Measurements from ENCODE around the gene ACTL9.

Gene ACTL9

DNA sequence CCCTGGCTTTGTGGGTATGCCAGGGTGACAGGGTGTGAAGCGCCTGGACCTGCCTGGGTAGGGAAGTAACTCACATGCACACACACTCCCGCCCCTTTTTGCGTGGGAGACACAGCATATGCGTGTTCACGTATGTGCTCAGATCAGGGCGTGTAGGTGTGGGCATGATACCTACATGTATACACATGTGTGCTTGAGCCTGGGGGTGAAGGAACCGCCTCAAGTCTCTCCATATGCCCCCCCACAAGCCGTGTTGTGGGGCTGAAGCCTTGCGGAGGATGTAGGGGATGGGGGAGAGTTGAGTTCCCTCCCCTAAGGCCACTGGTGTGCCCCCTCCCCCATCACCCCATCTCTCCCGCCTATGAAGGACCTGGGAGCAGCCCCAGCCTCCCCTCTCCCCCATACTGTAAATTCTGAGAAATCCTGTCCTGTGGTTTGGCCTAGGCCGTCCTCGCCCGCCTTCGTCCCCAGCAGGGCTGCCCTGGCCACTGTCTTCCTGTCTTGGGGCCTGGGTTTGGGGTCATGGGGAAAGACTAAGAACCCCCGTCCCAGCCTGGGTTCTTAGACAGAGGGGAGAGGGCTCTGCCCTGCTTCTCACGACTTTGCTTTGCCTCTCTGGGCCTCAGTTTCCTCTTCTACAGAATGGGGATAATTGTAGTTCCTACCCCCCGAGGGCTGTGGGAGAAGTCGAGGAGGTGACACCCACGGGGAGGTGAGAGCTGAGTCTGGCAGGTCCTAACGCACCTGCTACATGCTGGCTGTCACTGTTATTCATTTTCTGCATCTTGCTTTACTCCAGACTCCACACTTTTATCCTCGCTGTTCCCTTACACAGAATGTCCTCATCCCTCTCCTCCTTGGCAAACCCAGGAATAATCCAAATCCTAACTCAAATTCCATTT, 14.3 kb downstream of the ACTL9 start:
- DNase-seq = no peak

- no peak for DNase-seq
These were observed 15.7 kb downstream of the ACTL9 start for GRCh38 chr19:8682931-8683330.

GRCh38 chr19:8682472-8682871, 16.1 kb downstream of the ACTL9 start:
- DNase-seq = no peak

DNA sequence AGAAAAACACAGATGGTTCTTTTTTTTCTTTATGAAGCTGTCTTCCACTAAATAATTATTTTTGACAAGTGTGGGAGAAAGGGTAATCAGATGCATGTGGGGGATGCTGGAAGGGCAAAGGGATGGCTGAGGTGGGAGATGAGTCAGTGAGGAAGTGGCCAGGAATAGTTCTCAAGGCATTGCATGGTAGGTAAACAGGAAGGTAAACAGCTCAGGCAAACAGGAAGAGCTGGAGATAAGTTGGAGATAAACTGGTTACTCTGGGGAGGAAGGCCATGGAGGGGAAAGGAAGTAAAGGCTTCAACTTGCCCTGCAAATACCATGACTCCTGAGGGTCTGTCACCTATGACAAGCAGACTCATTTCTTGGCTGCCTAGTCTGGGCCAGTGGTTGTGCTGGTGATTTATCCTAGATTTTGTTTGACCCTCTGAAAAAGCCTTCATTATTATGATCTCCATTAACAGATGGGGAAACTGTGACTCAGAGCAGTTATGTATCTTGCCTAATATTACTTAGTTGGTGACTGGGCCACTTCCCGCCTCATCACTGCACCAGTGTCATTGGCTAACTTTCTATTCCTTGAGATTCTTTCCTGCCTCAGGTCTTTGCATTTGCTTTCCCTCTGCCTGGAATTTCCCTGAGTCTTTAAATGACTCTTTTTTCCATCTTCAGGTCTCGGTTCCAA, 17.1 kb downstream of the ACTL9 start:
- DNase-seq = no peak

- DNase-seq = no peak
These were observed 17.8 kb downstream of the ACTL9 start for GRCh38 chr19:8680676-8681344.

- DNase-seq = no peak
These were observed 20.3 kb downstream of the ACTL9 start for GRCh38 chr19:8678244-8678807.

- no peak for DNase-seq
These were observed 23.5 kb downstream of the ACTL9 start for GRCh38 chr19:8675066-8675465.

DNA sequence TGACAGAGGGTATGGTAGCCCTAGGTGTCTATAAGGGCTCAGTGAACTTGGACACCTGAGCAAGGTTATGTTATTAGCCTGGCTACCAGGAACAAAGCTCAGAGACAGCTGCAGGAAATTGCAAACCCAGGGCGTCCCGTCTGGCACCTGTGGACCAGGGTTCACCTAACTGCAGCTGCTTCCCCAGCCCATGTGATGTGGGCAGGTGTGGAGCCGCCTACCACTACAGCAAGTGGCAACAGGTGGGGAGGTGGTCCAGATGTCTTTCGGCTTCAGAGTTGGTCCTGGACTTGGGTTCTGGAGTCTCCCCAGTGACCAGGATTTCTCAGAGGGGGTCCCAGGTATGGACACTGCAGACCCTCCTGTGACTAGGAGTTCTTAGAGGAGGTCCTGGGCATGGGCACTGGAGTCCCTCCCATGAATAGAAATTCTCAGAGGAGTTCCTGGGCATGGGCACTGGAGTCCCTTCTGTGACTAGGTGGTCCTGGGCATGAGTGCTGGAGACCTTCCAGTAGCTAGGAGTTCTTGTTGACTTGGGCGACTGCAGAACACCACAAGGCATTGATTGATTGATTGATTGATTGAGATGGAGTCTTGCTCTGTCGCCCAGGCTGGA, 25.2 kb downstream of the ACTL9 start:
- DNase-seq = no peak

DNA sequence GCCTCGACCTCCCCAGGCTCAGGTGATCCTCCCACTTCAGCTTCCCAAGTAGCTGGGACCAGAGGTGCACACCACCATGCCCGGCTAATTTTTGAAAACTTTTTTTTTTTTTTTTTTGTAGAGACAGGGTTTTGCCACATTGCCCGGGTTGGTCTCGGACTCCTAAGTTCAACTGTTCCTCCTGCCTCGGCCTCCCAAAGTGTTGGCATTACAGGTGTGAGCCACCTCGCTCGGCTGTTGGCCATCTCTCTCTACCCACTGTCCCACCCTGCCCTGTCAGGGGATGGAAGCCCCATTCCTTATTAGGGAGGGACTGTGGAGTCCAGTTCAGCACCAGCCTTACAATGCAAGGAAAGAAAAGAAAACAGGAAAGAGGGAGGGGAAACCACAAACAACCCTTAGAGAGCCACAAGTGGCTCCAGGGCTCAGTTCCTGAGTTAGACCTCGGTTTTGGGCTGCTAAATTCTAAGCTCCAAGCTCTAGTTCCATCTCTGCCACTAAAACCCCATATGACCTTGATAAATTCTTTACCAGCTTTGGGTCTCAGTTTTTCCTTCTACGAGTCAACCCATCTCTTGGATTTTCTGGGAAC, 31.7 kb downstream of the ACTL9 start:
- no peak for DNase-seq

DNA sequence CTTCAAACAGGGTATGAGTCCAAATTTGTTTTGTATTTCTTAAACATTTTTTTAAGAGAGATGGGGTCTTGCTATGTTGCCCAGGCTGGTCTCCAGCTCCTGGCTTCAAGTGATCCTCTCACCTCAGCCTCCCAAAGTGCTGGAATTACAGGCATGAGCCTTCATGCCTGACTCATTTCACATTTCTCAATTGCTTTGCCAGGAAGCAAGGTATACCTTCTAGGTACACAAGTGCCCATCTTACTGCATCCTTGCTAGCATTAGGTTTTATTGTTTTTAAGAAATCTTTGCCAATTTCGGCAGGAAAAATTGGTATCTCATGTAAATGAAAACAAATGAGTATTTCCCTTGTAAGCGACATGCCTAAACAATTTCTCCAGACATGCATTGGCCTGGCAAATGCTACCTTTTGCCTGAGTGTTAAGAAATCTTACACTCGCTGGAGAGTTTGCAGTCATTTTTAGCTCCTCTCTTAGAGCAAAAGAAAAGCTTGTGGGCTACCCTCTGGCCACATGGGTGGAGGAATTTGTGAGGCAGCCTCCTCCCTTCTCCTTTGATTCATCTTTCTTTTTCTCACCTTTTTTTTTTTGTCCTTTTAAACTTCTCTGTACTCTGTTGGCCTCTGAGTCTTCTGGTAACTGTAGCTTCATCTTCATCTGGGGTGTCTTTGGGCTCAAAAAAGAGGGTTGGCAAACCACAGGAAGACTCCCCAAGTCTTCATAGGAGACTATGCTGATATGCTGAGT, 33.0 kb downstream of the ACTL9 start:
- DNase-seq = no peak

DNA sequence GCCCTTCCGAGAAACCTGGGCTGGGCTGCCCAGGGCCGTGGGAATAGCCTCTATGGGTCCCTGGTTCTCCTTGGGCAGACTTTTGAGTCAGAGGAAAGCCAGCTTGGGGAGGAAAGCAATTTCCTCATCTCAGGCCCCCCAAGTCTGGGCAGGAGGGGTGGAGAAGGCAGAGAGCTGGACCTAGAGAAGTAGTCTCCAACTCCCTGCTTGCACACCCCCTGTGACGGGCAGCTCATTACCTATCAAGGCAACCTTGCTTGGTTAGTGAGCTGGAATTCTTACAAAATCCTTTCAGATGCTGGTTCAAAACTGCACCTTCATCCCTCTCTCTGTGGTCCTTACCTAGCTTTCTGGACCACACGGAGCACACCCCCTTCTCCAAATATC, 33.9 kb downstream of the ACTL9 start:
- no peak for DNase-seq

GRCh38 chr19:8663920-8664670, 34.5 kb downstream of the ACTL9 start:
- no peak for DNase-seq

GRCh38 chr19:8662263-8662662, 36.3 kb downstream of the ACTL9 start:
- no peak for DNase-seq

DNA sequence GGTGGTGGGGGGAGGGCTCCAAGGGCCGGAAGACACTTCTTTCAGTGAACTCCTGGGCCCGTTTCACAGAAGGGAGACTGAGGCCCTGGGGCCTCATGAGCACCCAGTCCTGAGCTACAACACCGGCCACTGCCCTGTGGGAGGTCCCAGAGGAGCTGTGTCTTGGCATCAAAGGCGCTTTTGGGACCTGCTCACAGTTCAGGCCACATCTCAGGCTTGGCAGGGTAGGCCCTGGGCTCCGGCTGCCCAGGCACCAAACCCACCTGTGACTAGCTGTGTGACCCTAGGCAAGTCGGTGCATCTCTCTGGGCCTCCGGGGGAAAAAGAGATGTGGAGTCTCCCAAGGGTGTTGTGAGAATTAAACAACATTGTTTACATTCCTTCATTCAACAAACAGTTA, 38.7 kb downstream of the ACTL9 start:
- no peak for DNase-seq

- DNase-seq = no peak
These were observed 40.7 kb downstream of the ACTL9 start for GRCh38 chr19:8657869-8658268.

- DNase-seq = peak; percentile 6
These were observed 43.3 kb downstream of the ACTL9 start for GRCh38 chr19:8655340-8655709.

GRCh38 chr19:8654591-8655339, 43.8 kb downstream of the ACTL9 start:
- peak; percentile 50 for DNase-seq

DNA sequence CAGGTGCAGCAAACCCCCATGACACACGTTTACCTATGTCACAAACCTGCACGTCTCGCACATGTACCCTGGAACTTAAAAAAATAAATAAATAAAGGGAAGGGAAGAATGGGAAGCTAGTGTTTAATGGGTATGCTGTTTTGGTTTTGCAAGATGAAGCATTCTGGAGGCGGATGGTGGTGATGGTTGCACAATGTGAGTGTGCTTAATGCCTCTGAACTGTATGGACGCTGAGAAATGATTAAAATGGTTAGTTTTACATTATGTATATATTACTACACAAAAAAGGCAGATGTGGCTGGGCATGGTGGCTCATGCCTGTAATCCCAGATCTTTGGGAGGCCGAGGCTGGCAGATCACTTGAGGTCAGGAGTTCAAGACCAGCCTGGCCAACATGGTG, 50.4 kb downstream of the ACTL9 start:
- DNase-seq = no peak

Data from DMS53 (cell line).